Measurements from ENCODE around the gene ALOX5. TPM values are rescaled to one million over a fixed set of nuclear protein-coding genes. Genes with fewer than 3 reads are reported as not detected.
"Not testable (repeated sequence)": the region's sequence is repeated elsewhere in the genome, so short reads cannot be mapped to it uniquely, and the experiment has no call there.

ALOX5 gene
- polyA plus RNA-seq, 3 donors, result 2.5 to 6.4 (median 4.9) TPM

GRCh38 chr10:45464958-45465567 is 91.0 kb downstream of the ALOX5 start:
- peak; percentile 69 for DNase-seq

GRCh38 chr10:45466784-45467183 is 92.8 kb downstream of the ALOX5 start:
- no peak for DNase-seq

- no peak for DNase-seq
Measured at GRCh38 chr10:45468079-45468478, 94.1 kb downstream of the ALOX5 start.

- no peak for DNase-seq
Measured at GRCh38 chr10:45470098-45471012, 96.3 kb downstream of the ALOX5 start.

GRCh38 chr10:45471059-45471458 is 97.0 kb downstream of the ALOX5 start:
- no peak for DNase-seq

GRCh38 chr10:45471531-45472310 is 97.7 kb downstream of the ALOX5 start:
- no peak for DNase-seq

GRCh38 chr10:45473126-45473525 is 99.1 kb downstream of the ALOX5 start:
- no peak for DNase-seq

- no peak for DNase-seq
Measured at GRCh38 chr10:45476559-45476958, 102.5 kb downstream of the ALOX5 start.

- no peak for DNase-seq
Measured at GRCh38 chr10:45480294-45480693, 106.3 kb downstream of the ALOX5 start.

GRCh38 chr10:45481100-45481499 is 107.1 kb downstream of the ALOX5 start:
- DNase-seq, result not testable (repeated sequence)

GRCh38 chr10:45483002-45483401 is 109.0 kb downstream of the ALOX5 start:
- no peak for DNase-seq

GRCh38 chr10:45487735-45488134 is 113.7 kb downstream of the ALOX5 start:
- no peak for DNase-seq

GRCh38 chr10:45488365-45488764 is 114.3 kb downstream of the ALOX5 start:
- DNase-seq, result no peak

- no peak for DNase-seq
Measured at GRCh38 chr10:45490277-45490676, 116.3 kb downstream of the ALOX5 start.

- no peak for DNase-seq
Measured at GRCh38 chr10:45491061-45491460, 117.0 kb downstream of the ALOX5 start.

Other genes starting within 250 kb of the ALOX5 start
- gene OR13A1, start 58.6 kb upstream of the ALOX5 start, polyA plus RNA-seq (ENCODE audit: insufficient read length in 3 of 3), result under 1 TPM in 2 of 3 donors, not detected in 1; 0.07 to 0.10 TPM